Peyer's patch (tissue), 4 donors: Measurements from ENCODE around the gene CD81. TPM values are rescaled to one million over a fixed set of nuclear protein-coding genes. Genes with fewer than 3 reads are reported as not detected.
A peak's percentile ranks its signal among the peaks of the same experiment; 100 is the strongest.

Source experiments
- DNase-seq, 3 donors: peaks; one replicate each; pipeline ENCODE4 v3.0.0-alpha.2; 2017 to 2019
- H3K27ac ChIP-seq, 4 donors: fragments of 200-600 bp; sonication (generic); one replicate each; pipeline ENCODE4 v1.5.1; 2016 to 2019
- H3K27me3 ChIP-seq, 2 donors: fragments of 200-600 bp; sonication (generic); one replicate each; pipeline ENCODE4 v1.5.1; 2019
- H3K36me3 ChIP-seq, 3 donors: fragments of 200-600 bp; sonication (generic); one replicate each; pipeline ENCODE4 v1.5.1; 2016 to 2019
- H3K4me1 ChIP-seq, 4 donors: fragments of 200-600 bp; sonication (generic); one replicate each; pipeline ENCODE4 v1.5.1; 2016 to 2019
- H3K4me3 ChIP-seq, 4 donors: fragments of 200-600 bp; sonication (generic); 1 replicate in 3 of 4; 2 replicates in 1 of 4; pipeline ENCODE4 v1.5.1; 2016 to 2019; ENCODE audit warnings: mild to moderate bottlenecking in 1 of 4
- H3K9me3 ChIP-seq, 4 donors: fragments of 200-600 bp; sonication (generic); one replicate each; pipeline ENCODE4 v1.5.1; 2016 to 2019; ENCODE audit warnings: mild to moderate bottlenecking in 1 of 4
- CTCF ChIP-seq, 6 experiments: fragments of 450-650 bp in 4 of 6; fragments of 200-600 bp in 2 of 6; sonication (generic) in 1 of 6; IDR thresholded peaks; one replicate each; pipeline ENCODE4 v1.5.1; 2017 to 2019; ENCODE audit warnings: antibody characterized with exemption in 6 of 6, mild to moderate bottlenecking in 3 of 6, moderate library complexity in 1 of 6
- POLR2A ChIP-seq, 2 donors: fragments of 450-650 bp; IDR thresholded peaks; one replicate each; pipeline ENCODE4 v1.5.1; 2017; ENCODE audit warnings: antibody characterized with exemption in 2 of 2, mild to moderate bottlenecking in 2 of 2, moderate library complexity in 2 of 2
- total RNA-seq, 4 donors: library from RNA; depleted of rRNA; stranded (reverse); fragments of >200 nt; gene quantifications; one replicate each; pipeline ENCODE4 v1.1.0, GENCODE V29; 2016

The CD81 gene
- total RNA-seq, 4 donors from 2014 or later = 49.2 to 124 (median 100) TPM

GRCh38 chr11:2383852-2384804 is 7.0 kb downstream of the CD81 start:
- TF ChIP-seq CTCF (IDR thresholded peaks at IDR 0.05) (no peak), POLR2A (IDR thresholded peaks at IDR 0.05) (no peak)
- peaks cover 0 to 98% (median 80%) of the 10 kb centered on the region in 4 donors for H3K4me1 ChIP-seq
- H3K4me3 ChIP-seq = peak overlapping the region in 2 of 4 donors; percentile 1 to 28
- no peaks in the 10 kb centered on the region for H3K27me3 ChIP-seq
- H3K36me3 ChIP-seq = no peaks in the 10 kb centered on the region
- DNase-seq = peak; percentile 71 to 86 (median 83)
- H3K27ac ChIP-seq = peak overlapping the region; percentile 87 to 97 (median 94)
- no peaks in the 10 kb centered on the region for H3K9me3 ChIP-seq

GRCh38 chr11:2385156-2386151 is 8.3 kb downstream of the CD81 start:
- Histone ChIP-seq H3K36me3 (no peaks in the 10 kb centered on the region), H3K27me3 (no peaks in the 10 kb centered on the region), H3K9me3 (no peaks in the 10 kb centered on the region), H3K4me1 (peaks cover 0 to 98% (median 77%) of the 10 kb centered on the region in 4 donors), H3K4me3 (peak overlapping the region in 1 of 4 donors; percentile 28), H3K27ac (peak overlapping the region; percentile 57 to 95 (median 90))
- DNase-seq = peak in 2 of 3 donors; percentile 79 to 80
- TF ChIP-seq POLR2A (IDR thresholded peaks at IDR 0.05) = no peak
- TF ChIP-seq CTCF (IDR thresholded peaks at IDR 0.05) = no peak

- Histone ChIP-seq H3K36me3 (peaks cover 0 to under 1% (median 0%) of the 10 kb centered on the region in 3 donors), H3K9me3 (no peaks in the 10 kb centered on the region), H3K27ac (peak overlapping the region; percentile 57 to 94 (median 70)), H3K4me1 (peaks cover 0 to 97% (median 70%) of the 10 kb centered on the region in 4 donors), H3K4me3 (peak overlapping the region in 1 of 4 donors; percentile 9), H3K27me3 (no peaks in the 10 kb centered on the region)
- TF ChIP-seq CTCF (IDR thresholded peaks at IDR 0.05) (no peak), POLR2A (IDR thresholded peaks at IDR 0.05) (no peak)
- peak in 1 of 3 donors; percentile 26 for DNase-seq
These were observed 9.5 kb downstream of the CD81 start for GRCh38 chr11:2386591-2386990.

GRCh38 chr11:2387266-2387987 is 10.3 kb downstream of the CD81 start:
- peak in 1 of 3 donors; percentile 38 for DNase-seq
- H3K36me3 ChIP-seq = peaks cover 0 to 7% (median 0%) of the 10 kb centered on the region in 3 donors
- H3K27me3 ChIP-seq = no peaks in the 10 kb centered on the region
- peak overlapping the region; percentile 57 to 94 (median 70) for H3K27ac ChIP-seq
- H3K4me3 ChIP-seq = no peak overlapping the region
- TF ChIP-seq POLR2A (IDR thresholded peaks at IDR 0.05) (no peak), CTCF (IDR thresholded peaks at IDR 0.05) (no peak)
- no peaks in the 10 kb centered on the region for H3K9me3 ChIP-seq
- peaks cover 0 to 97% (median 64%) of the 10 kb centered on the region in 4 donors for H3K4me1 ChIP-seq
